ENCODE measurements around the gene GIPR. TPM values are rescaled to one million over a fixed set of nuclear protein-coding genes. Genes with fewer than 3 reads are reported as not detected.

GIPR gene
- total and polyA plus RNA-seq, 2 of the 13 experiments (the other 11 are each of a cell fraction or from before 2014, with no cell fraction given): 0.15 to 1.2 TPM

- no peak for TF ChIP-seq KIAA2018 (CRISPR knock-in tag; IDR thresholded peaks at IDR 0.05; ENCODE audit: borderline replicate concordance)
- TF ChIP-seq ZNF564 (CRISPR knock-in tag; IDR thresholded peaks at IDR 0.05): no peak
- no peak for TF ChIP-seq ZNF878 (CRISPR knock-in tag; IDR thresholded peaks at IDR 0.05)
Observed at GRCh38 chr19:45657520-45658167, 10.4 kb upstream of the GIPR start (continued).
